Muscle layer of duodenum (tissue), 2 donors: Measurements from ENCODE around the gene UQCRH.
"Not testable (repeated sequence)": the region's sequence is repeated elsewhere in the genome, so short reads cannot be mapped to it uniquely, and the experiment has no call there.

ENCODE experiments used
- H3K27ac ChIP-seq: one replicate; pipeline ENCODE4 v1.7.0; 2013; ENCODE audit warnings: mild to moderate bottlenecking, low read length
- H3K27me3 ChIP-seq: one replicate; pipeline ENCODE4 v1.7.0; 2013; ENCODE audit warnings: low read depth, mild to moderate bottlenecking, control low read depth, low read length
- H3K36me3 ChIP-seq, 2 donors: one replicate each; pipeline ENCODE4 v1.7.0; 2013; ENCODE audit warnings: low read length in 2 of 2, control low read depth in 1 of 2, mild to moderate bottlenecking in 1 of 2; ENCODE audit not compliant: insufficient read depth in 2 of 2, control insufficient read depth in 1 of 2
- H3K4me1 ChIP-seq, 2 donors: one replicate each; pipeline ENCODE4 v1.7.0; 2013; ENCODE audit warnings: low read length in 2 of 2, mild to moderate bottlenecking in 2 of 2, control low read depth in 1 of 2, moderate library complexity in 1 of 2; ENCODE audit not compliant: insufficient read depth in 2 of 2, control insufficient read depth in 1 of 2
- H3K4me3 ChIP-seq, 2 donors: one replicate each; pipeline ENCODE4 v1.7.0; 2013; ENCODE audit warnings: low read length in 2 of 2, low read depth in 1 of 2, mild to moderate bottlenecking in 1 of 2
- H3K9me3 ChIP-seq, 2 donors: one replicate each; pipeline ENCODE4 v1.7.0; 2013; ENCODE audit warnings: low read length in 2 of 2, control low read depth in 1 of 2, mild to moderate bottlenecking in 1 of 2; ENCODE audit not compliant: control insufficient read depth in 1 of 2
- donor health status: healthy.

The UQCRH gene

DNA sequence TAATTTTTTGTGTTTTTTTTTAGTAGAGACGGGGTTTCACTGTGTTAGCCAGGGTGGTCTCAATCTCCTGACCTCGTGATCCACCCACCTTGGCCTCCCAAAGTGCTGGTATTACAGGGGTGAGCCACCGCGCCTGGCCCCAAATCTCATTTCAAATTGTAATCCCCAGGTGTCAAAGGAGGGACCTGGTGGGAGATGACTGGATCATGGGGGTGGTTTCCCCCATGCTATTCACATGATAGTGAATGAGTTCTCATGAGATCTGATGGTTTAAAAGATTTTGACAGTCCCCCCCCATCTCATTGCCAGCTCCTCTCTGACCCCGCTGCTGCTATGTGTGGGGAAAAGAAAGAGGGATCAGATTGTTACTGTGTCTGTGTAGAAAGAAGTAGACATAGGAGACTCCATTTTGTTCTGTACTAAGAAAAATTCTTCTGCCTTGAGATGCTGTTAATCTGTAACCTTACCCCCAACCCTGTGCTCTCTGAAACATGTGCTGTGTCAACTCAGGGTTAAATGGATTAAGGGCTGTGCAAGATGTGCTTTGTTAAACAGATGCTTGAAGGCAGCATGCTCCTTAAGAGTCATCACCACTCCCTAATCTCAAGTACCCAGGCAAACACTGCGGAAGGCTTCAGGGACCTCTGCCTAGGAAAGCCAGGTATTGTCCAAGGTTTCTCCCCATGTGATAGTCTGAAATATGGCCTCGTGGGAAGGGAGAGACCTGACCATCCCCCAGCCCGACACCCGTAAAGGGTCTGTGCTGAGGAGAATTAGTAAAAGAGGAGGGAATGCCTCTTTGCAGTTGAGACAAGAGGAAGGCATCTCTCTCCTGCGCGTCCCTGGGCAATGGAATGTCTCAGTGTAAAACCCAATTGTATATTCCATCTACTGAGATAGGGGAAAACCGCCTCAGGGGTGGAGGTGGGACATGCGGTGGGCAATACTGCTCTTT is 16.7 kb downstream of the UQCRH start:
- not testable (repeated sequence) for H3K4me1 ChIP-seq, H3K4me3 ChIP-seq, H3K9me3 ChIP-seq, H3K27ac ChIP-seq, H3K27me3 ChIP-seq
- H3K36me3 ChIP-seq: peaks cover 14 to 15% of the 10 kb centered on the region in 2 donors

DNA sequence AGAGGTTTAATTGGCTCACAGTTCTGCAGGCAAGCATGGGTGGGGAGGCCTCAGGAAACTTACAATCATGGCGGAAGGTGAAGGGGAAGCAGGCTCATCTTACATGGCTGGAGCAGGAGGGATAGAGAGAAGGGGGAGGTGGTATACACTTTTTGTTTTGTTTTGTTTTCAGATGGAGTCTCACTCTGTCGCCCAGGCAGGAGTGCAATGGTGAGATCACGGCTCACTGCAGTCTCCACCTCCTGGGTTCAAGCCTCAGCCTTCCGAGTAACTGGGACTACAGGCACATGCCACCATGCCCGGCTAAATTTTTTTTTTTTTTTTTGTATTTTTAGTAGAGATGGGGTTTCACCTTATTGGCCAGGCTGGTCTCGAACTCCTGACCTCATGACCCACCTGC is 18.7 kb downstream of the UQCRH start:
- H3K27ac ChIP-seq, H3K4me3 ChIP-seq, H3K27me3 ChIP-seq, H3K4me1 ChIP-seq, H3K36me3 ChIP-seq, H3K9me3 ChIP-seq: not testable (repeated sequence)

DNA sequence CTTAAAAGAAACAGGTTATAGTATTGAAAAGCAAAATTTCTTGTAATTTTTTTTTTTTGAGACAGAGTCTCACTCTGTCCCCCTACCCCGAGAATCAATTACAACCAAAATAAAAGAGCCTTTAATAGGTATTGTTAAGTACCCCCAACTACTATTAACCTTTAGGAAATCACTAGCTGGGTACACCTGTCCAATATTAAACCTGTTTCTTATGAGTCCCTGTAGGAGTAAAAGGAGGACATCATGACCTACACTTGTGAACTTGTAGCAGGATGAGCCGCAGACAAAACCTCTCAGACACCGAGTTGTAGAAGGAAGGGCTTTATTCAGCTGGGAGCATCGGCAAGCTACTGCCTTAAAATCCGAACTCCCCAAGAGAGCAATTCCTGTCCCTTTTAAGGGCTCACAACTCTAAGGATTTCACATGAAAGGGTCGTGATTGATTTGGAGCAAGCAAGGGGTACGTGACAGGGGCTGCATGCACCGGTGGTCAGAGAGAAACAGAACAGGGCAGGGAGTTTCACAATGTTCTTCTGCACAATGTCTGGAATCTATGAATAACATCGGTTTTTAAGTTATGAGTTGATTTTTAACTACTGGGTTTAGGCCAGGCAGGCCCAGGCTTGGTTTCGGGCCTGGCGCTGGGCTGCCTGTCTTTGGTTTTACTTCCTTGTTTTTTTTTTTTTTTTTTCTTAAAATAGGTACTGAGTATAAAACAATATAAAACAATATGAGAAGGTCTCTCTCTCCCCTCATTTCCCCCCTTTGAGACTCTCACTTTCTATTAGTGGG is 22.0 kb downstream of the UQCRH start:
- not testable (repeated sequence) for H3K9me3 ChIP-seq, H3K36me3 ChIP-seq, H3K4me3 ChIP-seq, H3K27ac ChIP-seq, H3K4me1 ChIP-seq, H3K27me3 ChIP-seq

GRCh38 chr1:46328182-46328581 is 24.7 kb downstream of the UQCRH start:
- H3K27me3 ChIP-seq, H3K9me3 ChIP-seq, H3K4me1 ChIP-seq, H3K36me3 ChIP-seq, H3K4me3 ChIP-seq, H3K27ac ChIP-seq: not testable (repeated sequence)

GRCh38 chr1:46329807-46330206 is 26.3 kb downstream of the UQCRH start:
- H3K27me3 ChIP-seq, H3K4me1 ChIP-seq, H3K36me3 ChIP-seq, H3K9me3 ChIP-seq, H3K27ac ChIP-seq, H3K4me3 ChIP-seq: not testable (repeated sequence)

DNA sequence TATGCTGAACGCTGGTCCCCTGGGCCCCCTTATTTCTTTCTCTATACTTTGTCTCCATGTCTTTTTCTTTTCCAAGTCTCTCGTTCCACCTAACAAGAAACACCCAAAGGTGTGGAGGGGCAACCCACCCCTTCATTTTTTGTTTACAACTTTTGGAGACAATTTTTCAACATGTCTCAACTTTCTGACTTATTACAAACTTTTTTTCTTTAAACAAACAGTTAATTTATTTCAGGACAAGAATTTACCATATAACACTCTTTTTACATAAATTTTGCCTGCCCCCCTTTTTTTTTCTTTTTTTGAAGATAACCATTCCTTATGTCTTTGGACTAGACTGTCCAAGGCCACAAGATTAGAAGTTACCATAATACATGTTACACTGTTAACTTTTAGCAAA is 26.9 kb downstream of the UQCRH start:
- H3K27me3 ChIP-seq, H3K27ac ChIP-seq, H3K4me3 ChIP-seq, H3K36me3 ChIP-seq, H3K4me1 ChIP-seq, H3K9me3 ChIP-seq: not testable (repeated sequence)

DNA sequence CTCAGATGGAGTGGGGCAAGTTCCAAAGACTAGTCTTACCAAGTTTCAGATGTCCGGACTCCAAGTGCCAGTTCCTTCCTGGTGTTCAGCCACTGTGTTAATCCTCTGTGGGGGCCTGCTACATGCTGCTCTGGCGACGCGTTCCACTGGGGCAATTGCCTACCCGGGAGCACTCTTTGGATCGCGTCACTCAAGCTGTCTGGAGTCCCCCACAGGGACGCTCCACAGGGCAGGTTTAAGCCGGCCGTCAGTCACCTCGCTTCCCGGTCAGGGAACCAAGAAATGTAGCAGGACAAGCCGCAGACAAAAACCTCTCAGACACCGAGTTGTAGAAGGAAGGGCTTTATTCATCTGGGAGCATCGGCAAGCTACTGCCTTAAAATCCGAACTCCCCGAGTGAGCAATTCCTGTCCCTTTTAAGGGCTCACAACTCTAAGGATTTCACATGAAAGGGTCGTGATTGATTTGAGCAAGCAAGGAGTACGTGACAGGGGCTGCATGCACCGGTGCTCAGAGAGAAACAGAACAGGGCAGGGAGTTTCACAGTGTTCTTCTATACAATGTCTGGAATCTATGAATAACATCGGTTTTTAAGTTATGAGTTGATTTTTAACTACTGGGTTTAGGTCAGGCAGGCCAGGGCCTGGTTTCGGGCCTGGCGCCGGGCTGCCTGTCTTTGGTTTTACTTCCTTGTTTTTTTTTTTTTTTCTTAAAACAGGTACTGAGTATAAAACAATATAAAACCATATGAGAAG is 28.5 kb downstream of the UQCRH start:
- H3K4me1 ChIP-seq, H3K9me3 ChIP-seq, H3K27me3 ChIP-seq, H3K36me3 ChIP-seq, H3K27ac ChIP-seq, H3K4me3 ChIP-seq: not testable (repeated sequence)

DNA sequence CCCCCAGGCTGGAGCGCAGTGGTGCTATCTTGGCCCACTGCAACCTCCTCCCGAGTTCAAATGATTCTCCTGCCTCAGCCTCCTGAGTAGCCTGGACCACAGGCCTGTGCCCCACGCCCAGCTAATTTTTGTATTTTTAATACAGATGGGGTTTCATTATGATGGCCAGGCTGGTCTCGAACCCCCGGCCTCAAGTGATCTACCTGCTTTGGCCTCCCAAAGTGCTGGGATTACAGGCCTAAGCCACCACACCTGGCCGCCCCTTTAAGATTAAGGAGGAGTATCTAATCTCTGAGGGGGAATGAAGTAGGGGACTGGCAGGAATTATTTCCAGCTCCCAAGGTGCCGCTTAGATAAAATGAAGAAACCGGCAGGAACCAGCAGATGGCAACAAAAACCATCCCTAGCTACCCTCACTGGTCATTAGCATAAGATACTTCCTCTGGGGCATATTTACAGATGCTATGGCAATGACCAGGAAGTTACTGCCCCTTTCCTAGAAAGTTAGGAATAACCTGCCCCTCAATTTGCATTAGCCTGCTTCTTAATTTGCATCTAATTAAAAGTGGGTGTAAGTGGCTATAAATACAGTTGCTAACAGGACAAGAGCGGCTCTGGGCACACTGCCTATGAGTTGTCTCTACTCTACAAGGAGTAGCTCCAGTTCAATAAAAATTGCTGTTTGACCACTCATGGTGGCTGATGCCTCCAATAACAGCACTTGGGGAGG is 30.0 kb downstream of the UQCRH start:
- no peak overlapping the region for H3K4me3 ChIP-seq
- no peaks in the 10 kb centered on the region for H3K9me3 ChIP-seq
- H3K36me3 ChIP-seq: no peaks in the 10 kb centered on the region
- H3K27ac ChIP-seq: no peak overlapping the region
- no peaks in the 10 kb centered on the region for H3K27me3 ChIP-seq
- no peaks in the 10 kb centered on the region for H3K4me1 ChIP-seq

DNA sequence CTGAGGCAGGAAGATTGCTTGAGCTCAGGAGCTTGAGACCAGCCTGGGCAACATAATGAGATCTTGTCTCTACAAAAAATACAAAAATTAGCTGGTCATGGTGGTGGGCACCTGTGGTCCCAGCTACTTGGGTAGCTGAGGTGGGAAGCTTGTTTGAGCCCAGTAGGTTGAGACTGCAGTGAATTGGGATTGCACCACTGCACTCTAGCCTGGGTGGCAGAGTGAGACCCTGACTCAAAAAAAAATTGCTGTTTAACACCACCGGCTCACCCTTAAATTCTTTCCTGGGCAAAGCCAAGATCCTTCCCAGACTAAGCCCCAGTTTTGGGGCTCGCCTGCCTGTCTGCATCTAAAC is 30.5 kb downstream of the UQCRH start:
- H3K9me3 ChIP-seq: no peaks in the 10 kb centered on the region
- H3K4me3 ChIP-seq: no peak overlapping the region
- H3K27me3 ChIP-seq: no peaks in the 10 kb centered on the region
- H3K4me1 ChIP-seq: no peaks in the 10 kb centered on the region
- no peak overlapping the region for H3K27ac ChIP-seq
- no peaks in the 10 kb centered on the region for H3K36me3 ChIP-seq

DNA sequence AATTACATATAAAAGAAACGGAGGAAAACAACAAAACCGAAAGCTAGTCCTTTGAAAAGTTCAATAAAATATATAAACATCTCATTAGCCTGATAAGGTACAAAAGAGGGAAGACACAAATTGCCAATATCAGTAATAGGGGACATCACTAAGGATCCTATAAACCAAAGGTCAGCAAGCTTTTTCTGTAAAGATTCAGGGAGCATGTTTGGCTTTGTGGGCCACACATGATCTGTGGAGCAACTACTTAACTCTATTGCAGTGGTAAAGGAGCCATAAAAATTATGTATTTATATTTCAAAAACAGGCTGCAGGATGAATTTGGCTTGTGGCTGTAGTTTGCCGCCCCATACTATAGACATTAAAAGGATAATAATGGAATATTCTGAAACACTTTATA is 31.6 kb downstream of the UQCRH start:
- H3K4me1 ChIP-seq: peaks cover 0 to 4% of the 10 kb centered on the region in 2 donors
- H3K4me3 ChIP-seq: no peak overlapping the region
- no peaks in the 10 kb centered on the region for H3K36me3 ChIP-seq
- H3K27ac ChIP-seq: no peak overlapping the region
- no peaks in the 10 kb centered on the region for H3K27me3 ChIP-seq
- no peaks in the 10 kb centered on the region for H3K9me3 ChIP-seq

DNA sequence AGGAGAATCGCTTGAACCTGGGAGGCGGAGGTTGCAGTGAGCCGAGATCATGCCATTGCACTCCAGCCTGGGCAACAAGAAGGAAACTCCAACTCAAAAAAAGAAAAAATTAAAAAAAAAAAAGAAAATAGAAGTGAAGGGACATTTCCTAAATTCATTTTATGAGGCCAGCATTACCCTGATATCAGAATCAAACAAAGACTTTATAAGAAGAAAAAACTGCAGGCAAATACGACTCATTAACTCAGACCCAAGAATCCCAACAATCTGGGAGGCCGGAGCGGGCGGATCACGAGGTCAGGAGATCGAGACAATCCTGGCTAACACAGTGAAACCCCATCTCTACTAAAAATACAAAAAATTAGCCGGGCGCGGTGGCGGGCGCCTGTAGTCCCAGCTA is 33.9 kb downstream of the UQCRH start:
- H3K4me1 ChIP-seq: peaks cover 0 to 17% of the 10 kb centered on the region in 2 donors
- not testable (repeated sequence) for H3K27me3 ChIP-seq, H3K27ac ChIP-seq, H3K4me3 ChIP-seq, H3K36me3 ChIP-seq, H3K9me3 ChIP-seq
